ENCODE measurements around the gene ST6GALNAC3.
A peak's percentile ranks its signal among the peaks of the same experiment; 100 is the strongest.

Gene ST6GALNAC3

GRCh38 chr1:76144247-76144646, 69.7 kb downstream of the ST6GALNAC3 start:
- no peak for DNase-seq (ENCODE audit: low spot score)

- DNase-seq (ENCODE audit: low spot score), result no peak
Measured at GRCh38 chr1:76145332-76145731, 70.8 kb downstream of the ST6GALNAC3 start.

- no peak for DNase-seq (ENCODE audit: low spot score)
Measured at GRCh38 chr1:76146184-76146583, 71.6 kb downstream of the ST6GALNAC3 start.

GRCh38 chr1:76147917-76148316, 73.4 kb downstream of the ST6GALNAC3 start:
- DNase-seq (ENCODE audit: low spot score), result no peak

GRCh38 chr1:76148460-76148859, 73.9 kb downstream of the ST6GALNAC3 start:
- no peak for DNase-seq (ENCODE audit: low spot score)

- DNase-seq (ENCODE audit: low spot score), result peak; percentile 10
Measured at GRCh38 chr1:76153841-76154205, 79.3 kb downstream of the ST6GALNAC3 start.

- peak; percentile 78 for DNase-seq (ENCODE audit: low spot score)
Measured at GRCh38 chr1:76154206-76154956, 79.8 kb downstream of the ST6GALNAC3 start.

DNA sequence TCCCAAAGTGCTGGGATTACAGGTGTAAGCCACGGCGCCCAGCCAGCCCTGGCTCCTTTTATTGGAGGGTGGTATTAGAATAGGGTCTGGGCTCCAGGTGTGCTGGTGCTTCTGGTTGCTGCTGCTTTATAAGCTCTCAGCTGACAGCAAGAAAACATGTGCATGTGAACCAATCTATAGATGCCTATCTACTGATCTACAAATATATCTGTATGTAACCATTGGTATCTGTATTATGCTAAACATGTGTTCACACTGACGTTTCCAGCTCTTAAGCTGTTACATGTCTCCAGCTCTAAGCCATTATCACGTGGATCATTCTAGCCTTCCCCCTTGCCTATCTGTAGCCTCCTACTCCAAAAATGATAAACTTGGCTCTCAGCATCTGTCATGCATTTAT, 82.4 kb downstream of the ST6GALNAC3 start:
- no peak for DNase-seq (ENCODE audit: low spot score)

DNA sequence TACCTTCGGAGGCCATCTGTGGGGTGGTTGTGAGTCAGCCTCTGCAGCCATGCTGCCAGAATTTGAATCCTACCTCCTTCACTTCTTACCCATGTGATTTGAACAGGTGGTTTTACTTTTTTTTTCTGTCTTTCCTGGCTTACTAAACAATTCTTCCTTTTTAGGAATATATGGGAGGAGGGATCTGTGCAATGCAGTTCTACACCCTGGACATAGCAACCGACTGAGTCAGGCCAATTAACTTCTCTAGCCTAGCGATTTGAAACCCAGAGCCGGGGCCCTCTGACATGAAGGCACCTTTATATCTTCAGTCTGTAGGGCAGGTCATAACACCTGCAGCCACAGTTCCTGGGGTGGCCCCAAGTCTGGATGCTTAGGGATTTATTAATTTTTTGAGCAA, 83.6 kb downstream of the ST6GALNAC3 start:
- DNase-seq (ENCODE audit: low spot score), result no peak

DNA sequence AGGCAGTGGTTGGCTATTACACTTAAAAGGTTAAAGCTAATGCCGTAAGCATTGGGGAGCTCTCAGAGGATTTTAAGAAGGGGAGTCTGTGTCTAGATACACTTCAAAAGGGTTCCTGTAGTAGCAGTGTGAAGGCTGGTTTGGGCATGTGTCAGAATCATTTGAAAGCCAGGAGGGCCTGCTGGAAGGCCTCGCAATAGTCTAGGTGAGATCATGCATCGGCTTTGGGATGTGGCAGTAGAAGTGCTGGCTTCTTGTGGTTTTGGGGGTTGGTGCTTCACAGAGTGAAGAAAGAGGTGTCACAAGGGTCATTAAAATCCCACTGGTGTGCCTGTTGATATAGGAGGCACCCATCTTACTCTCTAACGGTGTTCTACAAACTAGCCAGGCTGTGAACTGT, 85.7 kb downstream of the ST6GALNAC3 start:
- no peak for DNase-seq (ENCODE audit: low spot score)

GRCh38 chr1:76161451-76161850, 86.9 kb downstream of the ST6GALNAC3 start:
- DNase-seq (ENCODE audit: low spot score), result no peak

DNA sequence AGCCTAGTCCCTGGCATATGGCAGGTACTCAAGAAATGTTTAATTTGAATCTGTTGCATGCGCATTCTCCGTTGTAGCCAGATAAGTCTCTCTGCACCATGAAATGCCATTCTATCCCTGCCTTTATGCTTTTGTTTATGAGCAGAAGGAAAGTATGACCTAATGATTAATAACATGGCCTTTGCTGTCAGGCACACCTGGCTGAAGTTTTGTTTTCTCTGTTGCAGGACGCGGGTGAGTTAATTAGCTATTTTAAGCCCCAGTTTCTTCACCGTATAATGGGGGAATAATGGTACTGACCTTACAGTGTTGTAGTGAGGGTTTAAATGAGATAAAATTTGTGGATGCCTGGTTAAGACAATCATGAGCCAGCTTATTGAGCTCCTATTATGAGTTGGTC, 87.7 kb downstream of the ST6GALNAC3 start:
- no peak for DNase-seq (ENCODE audit: low spot score)

DNA sequence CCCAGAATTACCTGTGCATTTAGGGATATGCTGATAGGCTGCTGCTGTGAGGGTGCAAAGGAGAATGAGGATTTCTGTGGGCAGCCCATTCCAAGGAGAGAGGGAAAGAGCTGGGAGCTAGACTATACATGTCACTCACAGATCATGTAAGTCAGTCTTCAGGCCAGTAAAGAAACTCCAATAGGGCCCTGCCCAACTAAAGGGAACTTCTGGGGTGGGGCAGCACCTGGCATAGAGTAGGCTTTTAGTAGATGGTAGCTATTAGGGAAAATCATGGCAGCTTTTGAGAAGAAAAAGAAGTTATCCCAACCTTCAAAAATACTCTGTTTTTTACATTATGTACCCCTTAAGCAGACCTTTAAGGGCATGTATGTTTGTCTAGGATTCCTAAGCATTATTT, 89.6 kb downstream of the ST6GALNAC3 start:
- no peak for DNase-seq (ENCODE audit: low spot score)

- no peak for DNase-seq (ENCODE audit: low spot score)
Measured at GRCh38 chr1:76170084-76170483, 95.5 kb downstream of the ST6GALNAC3 start.

GRCh38 chr1:76170513-76170912, 96.0 kb downstream of the ST6GALNAC3 start:
- no peak for DNase-seq (ENCODE audit: low spot score)

GRCh38 chr1:76176000-76176399, 101.5 kb downstream of the ST6GALNAC3 start:
- no peak for DNase-seq (ENCODE audit: low spot score)

GRCh38 chr1:76177615-76178014, 103.1 kb downstream of the ST6GALNAC3 start:
- no peak for DNase-seq (ENCODE audit: low spot score)

DNA sequence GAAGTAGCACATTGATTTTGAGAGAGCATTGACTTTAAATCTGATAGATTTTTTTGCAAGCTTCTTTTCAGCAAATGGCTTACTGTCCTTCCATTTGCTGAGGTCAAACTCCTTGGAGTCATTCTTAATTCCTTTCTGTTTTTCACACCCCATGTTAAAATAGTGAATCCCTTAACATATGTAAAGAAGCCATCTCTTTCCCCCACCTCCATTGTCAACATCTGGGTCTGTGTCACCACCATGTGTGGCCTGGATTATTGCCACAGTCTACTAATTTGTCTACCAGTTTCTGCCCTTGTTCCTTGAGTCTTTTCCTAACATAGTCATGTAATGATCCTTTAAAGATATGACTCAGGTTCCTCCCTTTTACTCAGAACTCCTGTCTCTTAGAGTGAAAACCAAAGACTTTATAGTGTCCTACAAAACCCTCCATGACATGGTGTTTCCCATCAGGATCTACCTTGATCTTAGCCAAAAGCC, 104.7 kb downstream of the ST6GALNAC3 start:
- no peak for DNase-seq (ENCODE audit: low spot score)

DNA sequence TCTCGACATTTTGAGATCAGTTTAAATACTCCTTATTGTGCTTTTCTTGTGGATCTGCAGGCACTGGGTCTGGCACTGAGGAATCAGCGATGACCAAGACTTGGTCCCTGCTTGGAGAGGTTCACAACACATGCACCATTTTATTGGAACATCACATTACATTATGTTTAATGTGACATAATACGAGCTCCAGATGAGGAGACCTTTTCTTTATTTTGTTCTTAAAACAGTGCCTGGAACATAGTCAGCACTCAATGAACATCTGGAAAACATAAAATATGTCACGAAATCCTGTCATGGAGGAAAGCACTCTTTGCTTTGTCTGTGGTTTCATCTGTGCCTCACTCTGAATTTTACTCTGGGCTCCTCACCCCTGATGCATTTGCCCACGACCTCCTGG, 110.7 kb downstream of the ST6GALNAC3 start:
- DNase-seq (ENCODE audit: low spot score), result no peak

- DNase-seq (ENCODE audit: low spot score), result no peak
Measured at GRCh38 chr1:76186554-76187170, 112.1 kb downstream of the ST6GALNAC3 start.

DNA sequence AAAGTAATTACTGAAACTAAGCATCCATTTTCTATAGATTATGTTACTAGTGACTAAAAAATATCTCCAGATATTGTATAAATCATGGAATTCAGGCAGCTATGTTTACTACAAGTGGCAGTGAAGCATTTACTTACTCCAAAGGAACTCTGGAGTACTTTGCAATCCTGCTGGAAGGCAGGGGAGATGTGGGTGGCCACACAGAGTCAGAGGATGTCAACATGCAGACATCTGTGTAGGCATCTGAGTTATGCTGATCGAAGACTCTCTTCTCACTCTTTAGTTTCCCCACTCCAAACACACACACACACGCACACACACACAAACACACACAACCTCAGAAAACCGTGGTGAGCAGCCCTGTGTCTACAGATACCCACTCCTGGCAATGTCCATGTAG, 112.9 kb downstream of the ST6GALNAC3 start:
- no peak for DNase-seq (ENCODE audit: low spot score)

DNA sequence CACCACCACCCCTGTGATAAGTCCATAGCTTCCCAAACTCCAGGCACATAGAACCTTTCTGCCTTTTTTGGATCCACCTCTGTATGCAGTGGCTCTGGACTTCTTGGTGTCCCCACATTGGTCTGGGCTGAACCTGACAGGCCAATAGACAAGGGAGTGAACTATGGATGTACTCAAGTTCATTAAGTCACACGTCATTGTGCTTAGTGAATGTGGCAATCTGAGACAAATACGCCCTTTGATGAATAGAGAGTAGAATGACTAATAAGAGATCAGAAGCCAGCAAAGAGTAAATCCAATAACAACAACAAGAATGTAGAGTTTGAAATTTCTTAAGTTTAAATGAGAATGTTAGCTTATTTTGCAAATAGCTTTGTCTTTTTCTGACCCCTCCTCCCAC, 114.8 kb downstream of the ST6GALNAC3 start:
- DNase-seq (ENCODE audit: low spot score), result no peak

DNA sequence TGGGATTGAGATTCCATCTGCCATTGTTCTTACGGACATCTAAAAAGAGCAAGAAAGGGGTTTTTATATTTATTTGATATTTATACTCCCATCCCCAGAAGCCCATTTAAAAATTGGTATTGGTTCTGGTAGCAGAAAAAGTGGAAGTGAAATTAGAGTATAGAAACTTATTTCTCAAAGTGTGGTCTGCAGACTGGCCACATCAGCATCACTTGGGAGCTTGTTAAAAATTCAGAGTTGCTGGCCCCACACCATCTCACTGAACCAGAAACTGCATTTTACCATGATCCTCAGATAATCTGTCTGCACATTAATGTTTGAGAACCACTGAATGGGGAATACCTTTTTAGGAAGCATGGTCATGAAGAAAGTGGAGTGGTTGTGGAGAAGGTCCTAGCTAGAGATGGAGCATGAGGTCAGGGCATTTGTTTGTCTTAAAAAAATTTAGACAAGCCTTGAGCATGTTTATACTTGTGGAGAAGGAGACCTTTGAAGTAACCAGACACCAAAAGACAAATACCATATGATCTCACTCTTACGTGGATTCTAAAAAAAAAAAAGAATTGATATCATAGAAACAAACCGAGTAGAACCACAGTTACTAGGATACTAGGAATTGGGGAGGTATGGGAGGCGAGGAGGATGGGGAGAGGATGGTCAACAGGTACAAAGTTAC, 116.3 kb downstream of the ST6GALNAC3 start:
- DNase-seq (ENCODE audit: low spot score), result no peak

Data from AG08395 (cell line).